ENCODE data around the gene LAMB4. TPM values are rescaled to one million over a fixed set of nuclear protein-coding genes. Genes with fewer than 3 reads are reported as not detected.

Gene LAMB4
- total and polyA plus RNA-seq, 2 of the 4 experiments (the other 2 are of a cell fraction): 0.12 to 0.18 TPM

GRCh38 chr7:108102671-108103312 is 27.4 kb downstream of the LAMB4 start:
- CTCF ChIA-PET: no interaction called here
- Histone ChIP-seq H2AK9ac (replicated peaks; ENCODE audit: low read depth, low read length, poor library complexity) (no peak overlapping the region), H2BK15ac (ENCODE audit: low read depth, low read length) (peak overlapping the region; percentile 45; the same call in 1 of the 3 replicates), H2BK5ac (ENCODE audit: low read depth, low read length, poor library complexity, severe bottlenecking) (peak overlapping the region; percentile 35), H4K5ac (ENCODE audit: low read depth, low read length) (peak overlapping the region; percentile 80), H3K23ac (ENCODE audit: low read depth, low read length) (peak overlapping the region; percentile 43; the same call in 1 of the 2 replicates), H3K4me3 (ENCODE audit: insufficient read depth, low read depth, low read length) (no peak overlapping the region), H3K4ac (ENCODE audit: low read depth, low read length) (peak overlapping the region; percentile 82), H3K27me3 (ENCODE audit: control insufficient read depth, insufficient read depth, low read length) (no peaks in the 10 kb centered on the region), H4K20me1 (ENCODE audit: insufficient read depth, low read length) (no peaks in the 10 kb centered on the region), H4K8ac (ENCODE audit: low read depth in 2 of 2, low read length in 2 of 2) (peak overlapping the region; percentile 20 to 40; a peak in 3 of 4 replicates), H2AK5ac (ENCODE audit: low read depth, low read length) (peak overlapping the region; percentile 48; the same call in 1 of the 2 replicates), H3K14ac (replicated peaks; ENCODE audit: low read depth, low read length) (peak overlapping the region; percentile 46), H3K27ac (ENCODE audit: insufficient read depth, low read length) (peak overlapping the region; percentile 44; the same call in 1 of the 2 replicates), H2BK20ac (ENCODE audit: low read depth, low read length) (peak overlapping the region; percentile 62), H3K18ac (ENCODE audit: low read depth, low read length) (peak overlapping the region; percentile 74), H3K4me2 (ENCODE audit: low read depth, low read length) (no peak overlapping the region), H3K79me1 (ENCODE audit: low read depth in 1 of 2, low read length in 2 of 2) (no peaks in the 10 kb centered on the region), H3K9ac (ENCODE audit: low read depth, low read length) (no peak overlapping the region), H2BK120ac (ENCODE audit: low read depth, low read length) (peak overlapping the region; percentile 85), H3K56ac (ENCODE audit: extremely low read depth, insufficient read depth, low read length) (no peak overlapping the region), H3K36me3 (ENCODE audit: control insufficient read depth, insufficient read depth, low read length) (no peaks in the 10 kb centered on the region), H3K4me1 (ENCODE audit: control insufficient read depth, insufficient read depth, low read length) (peaks cover 25% of the 10 kb centered on the region), H4K91ac (ENCODE audit: insufficient read depth, low read depth, low read length) (peak overlapping the region; percentile 74), H2AFZ (replicated peaks; ENCODE audit: low read length, poor library complexity) (no peak overlapping the region), H3K9me1 (ENCODE audit: insufficient read depth, low read length) (peaks cover 22% of the 10 kb centered on the region), H3K9me3 (ENCODE audit: control insufficient read depth, insufficient read depth, low read length) (no peaks in the 10 kb centered on the region)
- BruUV-seq (replicated peaks): no TSS peak
- DNase-seq (no peak), ATAC-seq (ENCODE audit: low read depth) (no peak)
- POLR2A ChIA-PET (ENCODE audit: unreplicated experiment): no interaction called here
- 92% methylated on average over 9 of the region's 20 CpGs; no CpG with 5 or more reads in 1 of the 2 experiments for WGBS, 2 experiments (ENCODE audit: extremely low coverage in 2 of 2, insufficient read length in 1 of 2)
- TF ChIP-seq SMC3 (IDR thresholded peaks at IDR 0.05; ENCODE audit: low read depth, low read length): no peak
- TF ChIP-seq RAD21 (IDR thresholded peaks at IDR 0.05; ENCODE audit: low read length): no peak
- TF ChIP-seq RFX5 (IDR thresholded peaks at IDR 0.05; ENCODE audit: low read depth, low read length): no peak
- TF ChIP-seq POLR2A (IDR thresholded peaks at IDR 0.05; ENCODE audit: low read depth, low read length): no peak
- no peak for TF ChIP-seq CEBPB (IDR thresholded peaks at IDR 0.05; ENCODE audit: low read depth, low read length)
- in situ Hi-C loops (cut with MboI; ENCODE audit: low sequenced_read_pairs): no loop called here
- intact Hi-C loops (cut with micrococcal nuclease): no loop called here
- dilution Hi-C loops (cut with HindIII; ENCODE audit: low sequenced_read_pairs, unreplicated experiment): no loop called here
